SHP77 (cell line): ENCODE results near the gene TRPT1.
A peak's percentile ranks its signal among the peaks of the same experiment; 100 is the strongest.
"Not testable (repeated sequence)": the region's sequence is repeated elsewhere in the genome, so short reads cannot be mapped to it uniquely, and the experiment has no call there.

Source experiments
- DNase-seq, 2 experiments: peaks; one replicate each; lab custom pipeline; 2025; lab: John Stamatoyannopoulos, UW

Gene TRPT1

DNA sequence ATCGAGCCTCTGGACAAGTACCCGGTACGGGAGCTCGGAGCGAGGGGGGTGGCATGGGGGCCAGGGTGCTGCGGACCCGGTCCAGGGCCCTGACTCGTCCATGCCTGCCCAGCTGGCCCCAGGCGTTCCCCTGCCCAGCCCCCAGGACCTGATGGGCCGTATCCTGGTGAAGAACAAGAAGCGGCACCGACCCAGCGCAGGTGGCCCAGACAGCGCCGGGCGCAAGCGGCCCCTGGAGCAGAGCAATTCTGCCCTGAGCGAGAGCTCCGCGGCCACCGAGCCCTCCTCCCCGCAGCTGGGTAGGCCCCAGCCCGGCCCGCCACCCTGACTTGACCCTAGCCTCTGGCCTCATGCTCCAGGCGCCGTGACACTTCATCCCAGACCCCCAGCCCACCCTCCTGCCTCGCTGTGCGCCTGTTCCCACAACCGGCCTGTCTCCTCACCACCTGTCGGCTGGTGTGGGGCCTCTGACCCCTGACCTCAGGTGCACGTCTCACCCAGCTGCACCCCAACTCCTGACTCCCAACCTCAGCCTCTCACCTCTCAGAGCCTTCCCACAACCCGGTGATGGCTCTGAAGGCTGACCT lies 33.1 kb upstream of the TRPT1 start:
- DNase-seq = no peak

DNA sequence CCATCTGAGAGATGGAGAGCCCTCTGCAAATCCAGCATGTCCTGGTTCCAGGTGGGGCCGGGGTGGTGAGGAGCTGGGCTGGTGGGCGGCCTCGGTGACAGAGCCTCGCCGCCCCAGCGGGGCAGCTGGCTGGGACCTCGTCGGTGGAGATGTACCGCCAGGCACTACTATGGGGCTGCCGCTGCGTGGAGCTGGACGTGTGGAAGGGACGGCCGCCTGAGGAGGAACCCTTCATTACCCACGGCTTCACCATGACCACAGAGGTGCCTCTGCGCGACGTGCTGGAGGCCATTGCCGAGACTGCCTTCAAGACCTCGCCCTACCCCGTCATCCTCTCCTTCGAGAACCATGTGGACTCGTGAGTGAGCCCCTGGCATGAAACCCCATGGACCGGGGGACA lies 32.4 kb upstream of the TRPT1 start:
- no peak for DNase-seq

DNA sequence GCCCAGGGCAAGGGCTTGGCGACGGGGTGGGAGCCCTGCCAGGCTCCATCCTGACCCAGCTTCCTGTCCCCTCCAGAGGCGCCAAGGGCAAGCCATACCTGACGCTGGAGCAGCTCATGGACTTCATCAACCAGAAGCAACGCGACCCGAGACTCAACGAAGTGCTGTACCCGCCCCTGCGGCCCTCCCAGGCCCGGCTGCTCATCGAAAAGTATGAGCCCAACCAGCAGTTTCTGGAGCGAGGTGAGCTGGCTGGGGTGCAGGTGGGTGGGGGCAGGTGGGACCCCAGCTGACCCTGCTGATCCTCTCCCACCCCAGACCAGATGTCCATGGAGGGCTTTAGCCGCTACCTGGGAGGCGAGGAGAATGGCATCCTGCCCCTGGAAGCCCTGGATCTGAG lies 30.3 kb upstream of the TRPT1 start:
- DNase-seq = no peak

DNA sequence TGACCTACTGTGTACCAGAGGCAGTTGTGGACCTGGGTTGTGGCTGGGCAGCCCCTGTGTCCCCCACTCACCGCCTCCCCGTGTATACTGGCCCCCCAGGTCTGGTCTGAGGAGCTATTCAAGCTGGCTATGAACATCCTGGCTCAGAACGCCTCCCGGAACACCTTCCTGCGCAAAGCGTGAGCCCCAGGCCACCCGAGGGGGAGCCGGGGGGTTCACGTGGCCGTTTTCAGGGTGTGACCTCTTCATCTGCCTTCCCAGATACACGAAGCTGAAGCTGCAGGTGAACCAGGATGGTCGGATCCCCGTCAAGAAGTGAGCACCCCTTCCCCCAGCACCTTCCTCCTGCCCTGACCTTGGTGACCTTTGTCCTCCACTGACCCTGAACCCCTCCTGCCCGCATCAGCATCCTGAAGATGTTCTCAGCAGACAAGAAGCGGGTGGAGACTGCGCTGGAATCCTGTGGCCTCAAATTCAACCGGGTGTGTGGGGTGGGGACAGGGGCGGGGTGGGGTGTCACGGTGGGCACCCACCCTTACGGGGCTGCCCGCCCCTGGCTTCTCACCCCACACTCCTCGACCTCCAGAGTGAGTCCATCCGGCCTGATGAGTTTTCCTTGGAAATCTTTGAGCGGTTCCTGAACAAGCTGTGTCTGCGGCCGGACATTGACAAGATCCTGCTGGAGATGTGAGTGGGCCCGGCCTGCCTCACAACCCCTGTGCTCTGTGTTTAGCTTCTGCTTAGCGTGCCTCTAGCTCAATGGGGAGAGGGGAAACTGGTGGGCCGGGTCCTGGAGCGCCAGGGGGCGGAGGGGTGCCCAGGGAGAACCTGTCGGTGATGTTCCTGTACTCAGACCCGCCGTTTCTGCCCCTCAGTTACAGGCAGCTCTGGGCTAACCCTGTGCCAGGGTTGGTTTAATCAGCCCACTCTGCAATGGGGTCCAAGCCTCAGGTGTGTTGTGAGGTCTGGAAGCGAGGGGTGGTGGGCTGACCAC lies 29.4 kb upstream of the TRPT1 start:
- no peak for DNase-seq

DNA sequence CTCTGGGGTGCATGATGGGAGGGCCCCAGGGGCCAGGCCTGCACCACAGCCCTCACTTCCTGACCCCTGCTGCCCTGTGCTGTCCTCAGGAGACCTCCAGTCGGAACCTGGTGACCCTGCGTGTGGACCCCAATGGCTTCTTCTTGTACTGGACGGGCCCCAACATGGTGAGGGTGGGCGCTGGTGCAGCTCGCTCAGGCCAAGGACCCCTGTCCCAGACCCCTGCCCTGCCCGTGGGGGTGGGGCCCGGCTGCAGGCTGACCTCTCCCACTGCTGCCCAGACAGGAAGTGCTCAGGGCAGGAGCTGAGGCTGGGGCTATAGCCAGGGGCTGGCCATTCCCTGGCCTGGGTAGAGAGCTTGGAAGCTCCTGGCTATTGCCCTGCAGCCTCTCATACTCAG lies 28.3 kb upstream of the TRPT1 start:
- DNase-seq = no peak

DNA sequence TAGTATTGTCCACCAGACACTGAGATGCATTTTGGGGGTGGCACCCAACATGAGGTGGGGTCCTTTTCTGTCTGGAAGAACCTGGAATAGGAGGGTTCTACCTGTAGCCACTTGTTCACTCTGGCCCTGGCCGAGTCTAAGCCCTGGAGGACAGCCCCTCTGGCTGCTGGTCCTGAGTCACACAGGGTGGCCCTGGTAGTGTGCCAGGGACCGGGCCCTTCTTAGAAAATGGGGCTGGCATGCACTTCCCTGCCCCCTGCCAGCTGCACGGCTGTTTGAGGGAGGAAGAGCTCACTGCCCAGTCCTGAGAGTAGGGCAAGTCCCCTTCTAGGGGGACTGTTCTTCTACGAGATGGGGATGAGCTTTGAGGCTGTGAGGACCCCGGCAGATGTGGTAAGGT lies 27.5 kb upstream of the TRPT1 start:
- no peak for DNase-seq

DNA sequence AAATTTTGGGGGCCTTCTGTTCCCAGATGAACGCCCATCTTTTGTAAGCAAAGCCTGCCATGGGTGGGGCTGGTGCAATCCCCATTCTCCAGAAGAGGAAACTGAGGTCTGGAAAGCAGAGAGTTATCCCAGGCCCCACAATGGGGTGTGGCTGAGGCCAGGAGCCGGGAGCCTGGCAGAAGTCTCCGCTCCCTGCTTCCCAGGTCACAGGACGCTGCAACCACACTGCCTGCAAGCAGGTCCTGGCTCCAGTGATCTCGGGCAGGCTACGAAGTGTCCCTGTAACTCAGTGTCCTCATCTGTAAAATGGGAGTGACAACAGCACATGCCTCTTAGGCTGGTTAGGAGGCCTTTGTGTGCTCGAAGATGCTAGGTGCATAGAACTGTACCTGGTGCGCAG lies 27.1 kb upstream of the TRPT1 start:
- no peak for DNase-seq

DNA sequence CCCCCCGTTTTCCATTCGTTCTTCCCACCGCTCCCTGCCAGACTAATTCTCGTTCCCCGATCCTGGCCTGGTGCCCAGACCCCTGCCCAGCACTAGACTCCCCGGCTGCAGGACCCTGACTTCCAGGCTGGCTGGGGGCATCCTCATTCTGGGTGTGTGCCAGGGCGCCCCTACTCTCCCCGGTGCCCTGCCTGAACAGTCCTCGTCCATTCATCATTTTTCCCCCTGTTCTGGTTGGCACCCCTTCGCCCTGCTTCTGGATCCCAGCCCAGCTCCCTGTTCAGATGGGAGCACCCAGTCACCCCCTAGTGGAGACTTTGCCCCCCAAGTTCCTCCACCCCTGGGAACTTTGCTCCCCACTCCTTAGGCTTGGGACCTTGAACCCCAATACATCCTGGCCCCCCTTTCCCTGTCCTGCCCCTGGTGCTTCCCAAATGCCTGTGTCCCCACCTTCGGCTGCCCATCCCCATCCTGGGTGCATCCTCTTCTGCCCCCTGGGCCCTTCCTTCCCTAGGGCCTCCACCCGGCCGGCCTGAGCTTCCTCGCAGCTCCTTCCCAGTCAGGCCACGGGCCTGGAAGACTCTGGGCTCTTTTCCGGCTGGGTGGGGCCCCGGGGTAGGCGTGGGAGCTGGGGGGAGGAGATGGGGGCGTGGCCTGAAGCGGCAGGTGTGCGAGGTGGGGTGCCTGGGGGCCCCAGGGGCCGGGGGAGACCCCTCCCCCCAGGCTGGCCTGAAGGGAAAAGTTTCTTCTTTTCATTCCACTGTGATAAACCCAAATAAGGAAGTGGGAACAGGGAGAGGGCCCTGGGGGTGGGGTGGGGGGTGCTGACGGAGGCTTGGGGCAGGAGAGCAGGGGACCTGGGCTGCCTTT lies 26.3 kb upstream of the TRPT1 start:
- DNase-seq = no peak

DNA sequence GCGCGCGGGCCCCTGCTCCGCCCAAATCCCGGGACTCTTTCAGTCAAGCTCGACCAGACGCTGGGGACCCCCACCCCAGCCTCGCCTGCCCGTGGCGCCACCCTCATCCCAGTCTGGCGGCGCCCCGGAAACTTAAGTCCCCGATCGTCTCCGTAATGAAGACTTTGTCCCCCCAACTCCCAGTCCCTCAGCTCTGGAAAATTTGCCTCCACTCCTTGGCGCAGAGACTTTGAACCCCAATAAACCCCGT lies 25.7 kb upstream of the TRPT1 start:
- no peak for DNase-seq

DNA sequence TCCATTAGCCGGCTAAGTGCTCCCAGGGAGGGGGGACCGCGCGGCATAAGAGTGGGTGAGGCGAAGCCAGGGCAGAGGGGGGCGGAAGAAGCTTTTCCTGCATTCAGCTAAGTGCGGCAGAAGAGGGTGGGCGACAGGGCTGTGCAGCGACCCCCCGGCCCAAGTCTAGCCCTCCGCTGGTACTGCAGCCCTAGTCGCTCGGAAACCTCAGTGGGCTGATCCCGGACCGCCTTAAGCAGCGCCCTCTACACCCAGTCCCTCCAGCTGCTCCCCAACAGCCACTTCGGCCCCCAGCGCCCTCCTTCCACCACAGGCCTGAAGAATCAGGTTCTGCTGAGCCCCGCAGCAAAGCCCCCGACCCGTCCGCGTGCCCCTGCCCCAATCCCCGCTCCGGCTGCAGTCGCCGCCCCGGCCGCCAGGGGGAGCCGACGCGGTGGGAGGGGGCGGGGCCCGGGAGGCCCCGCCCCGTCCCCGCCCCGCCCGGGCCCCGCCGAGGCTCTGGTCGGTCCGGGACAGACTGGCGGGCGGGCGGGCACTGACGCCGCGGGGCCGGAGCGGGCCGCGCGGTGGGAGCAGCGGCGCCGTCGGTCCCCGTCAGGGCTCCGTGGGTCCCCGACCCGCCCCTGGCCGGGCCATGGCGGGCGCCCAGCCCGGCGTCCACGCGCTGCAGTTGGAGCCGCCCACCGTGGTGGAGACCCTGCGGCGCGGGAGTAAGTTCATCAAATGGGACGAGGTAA lies 25.2 kb upstream of the TRPT1 start, which contains the start of gene PLCB3:
PLCB3 (plus strand) TSS at position 515 of the 737 bp plus-strand sequence; CDS start at position 635, 120 bp downstream.
- DNase-seq = no peak

DNA sequence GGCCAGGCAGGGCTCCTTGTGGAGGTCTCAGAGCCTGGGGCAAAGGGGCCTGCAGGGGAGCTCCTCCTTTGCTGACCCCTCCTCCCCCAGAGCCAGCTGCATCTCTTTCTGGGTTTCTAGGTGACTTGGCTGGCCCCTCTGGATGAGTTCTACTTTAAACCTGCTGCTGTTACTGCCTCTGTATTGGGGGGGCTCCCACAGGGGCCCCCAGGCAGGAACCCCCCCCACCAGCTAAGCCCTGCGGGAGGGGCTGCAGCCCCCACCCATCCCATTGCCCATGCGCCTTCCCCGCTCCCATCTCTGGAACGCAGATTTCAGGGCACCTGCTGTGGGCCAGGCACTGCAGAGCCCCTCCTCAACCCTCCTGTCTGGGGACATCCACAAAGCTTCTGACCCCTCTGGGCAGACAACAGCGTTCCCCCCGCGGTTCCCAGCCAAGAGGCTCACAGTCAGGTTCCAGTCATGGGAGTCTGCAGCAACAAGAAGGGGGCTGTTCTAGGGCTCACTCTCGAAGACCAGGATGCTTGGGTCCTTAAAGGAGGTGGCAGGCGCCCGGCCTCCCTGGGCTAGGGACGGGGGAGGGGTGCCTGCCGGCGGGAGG lies 24.5 kb upstream of the TRPT1 start:
- DNase-seq = no peak

DNA sequence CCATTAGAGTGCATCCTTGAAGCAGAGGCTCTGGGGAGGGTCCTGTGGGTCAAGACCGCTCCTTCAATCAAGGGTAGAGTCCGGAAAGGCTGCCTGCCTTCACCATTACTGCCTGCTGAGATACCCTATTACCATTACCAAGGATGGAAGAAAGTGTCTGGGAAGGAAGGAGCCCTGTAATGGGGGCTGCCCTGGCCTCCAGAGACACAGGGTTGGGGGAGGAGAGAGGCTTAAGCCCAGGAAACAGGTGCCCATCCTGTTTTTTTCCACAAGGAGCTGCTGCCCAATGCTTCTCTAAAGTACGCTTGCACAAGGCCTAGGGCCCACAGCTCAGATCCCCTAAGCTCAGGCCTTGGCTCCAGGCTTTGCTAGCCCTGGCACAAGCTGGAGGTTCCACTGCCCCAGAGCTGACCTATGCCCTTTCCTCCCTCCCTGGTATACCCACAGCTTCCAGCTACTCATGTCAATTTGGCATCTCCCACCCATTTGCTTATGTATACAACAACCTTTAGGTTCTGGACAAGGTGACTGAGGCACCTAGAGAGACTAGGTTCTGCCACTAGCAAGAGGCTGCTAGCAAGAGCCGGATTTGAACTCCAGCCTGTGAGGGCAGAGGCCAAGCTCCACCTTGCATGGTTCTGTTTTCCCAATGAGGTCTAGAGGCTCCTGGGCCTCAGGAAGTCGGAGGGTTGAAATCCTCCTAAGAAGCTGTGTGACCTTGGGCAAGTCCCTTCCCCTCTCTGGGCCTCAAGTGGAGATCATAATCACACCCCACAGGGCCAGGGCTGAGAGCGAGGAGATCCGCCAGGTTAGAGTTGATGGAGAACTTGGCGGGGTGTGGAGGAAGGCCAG lies 23.8 kb upstream of the TRPT1 start:
- DNase-seq = no peak

DNA sequence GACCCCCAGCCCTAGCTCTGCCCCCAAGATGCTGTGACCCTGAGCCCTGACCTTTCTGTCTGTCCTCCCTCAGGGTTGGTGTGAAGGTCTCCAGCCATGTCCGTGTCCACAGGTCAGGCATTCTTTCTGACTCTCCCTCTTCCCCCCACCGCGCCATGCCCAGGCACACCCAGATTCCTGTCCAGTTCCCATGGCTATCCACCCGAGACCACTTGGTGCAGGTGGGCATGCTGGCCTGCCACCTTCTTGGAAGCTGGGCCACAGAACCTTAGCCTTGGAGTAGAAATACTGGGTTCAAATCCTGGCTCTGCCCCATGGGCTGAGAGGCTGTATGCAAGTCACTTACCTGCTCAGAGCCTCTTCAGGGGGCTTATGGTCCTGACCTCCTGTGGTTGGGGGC lies 23.1 kb upstream of the TRPT1 start:
- no peak for DNase-seq

DNA sequence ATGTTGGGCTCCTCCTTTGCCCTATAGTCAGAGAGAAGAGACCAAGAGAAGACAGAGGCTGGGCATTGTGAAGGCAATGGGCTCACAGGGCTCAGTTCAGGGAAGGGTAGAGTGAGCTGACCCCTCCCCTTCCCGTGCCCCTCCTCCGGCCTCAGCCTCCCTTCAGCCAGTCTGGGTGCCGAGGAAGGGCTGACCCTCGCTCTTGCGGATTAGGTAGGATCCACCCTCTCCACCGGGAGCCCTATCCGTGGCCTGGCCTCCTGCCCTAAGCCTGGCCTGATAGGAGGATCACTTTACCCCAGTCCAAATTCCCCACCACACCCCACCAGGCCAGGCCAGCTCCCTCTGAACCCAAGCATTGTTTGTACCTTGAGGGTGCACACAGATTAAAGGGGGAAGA lies 22.6 kb upstream of the TRPT1 start:
- DNase-seq = no peak

DNA sequence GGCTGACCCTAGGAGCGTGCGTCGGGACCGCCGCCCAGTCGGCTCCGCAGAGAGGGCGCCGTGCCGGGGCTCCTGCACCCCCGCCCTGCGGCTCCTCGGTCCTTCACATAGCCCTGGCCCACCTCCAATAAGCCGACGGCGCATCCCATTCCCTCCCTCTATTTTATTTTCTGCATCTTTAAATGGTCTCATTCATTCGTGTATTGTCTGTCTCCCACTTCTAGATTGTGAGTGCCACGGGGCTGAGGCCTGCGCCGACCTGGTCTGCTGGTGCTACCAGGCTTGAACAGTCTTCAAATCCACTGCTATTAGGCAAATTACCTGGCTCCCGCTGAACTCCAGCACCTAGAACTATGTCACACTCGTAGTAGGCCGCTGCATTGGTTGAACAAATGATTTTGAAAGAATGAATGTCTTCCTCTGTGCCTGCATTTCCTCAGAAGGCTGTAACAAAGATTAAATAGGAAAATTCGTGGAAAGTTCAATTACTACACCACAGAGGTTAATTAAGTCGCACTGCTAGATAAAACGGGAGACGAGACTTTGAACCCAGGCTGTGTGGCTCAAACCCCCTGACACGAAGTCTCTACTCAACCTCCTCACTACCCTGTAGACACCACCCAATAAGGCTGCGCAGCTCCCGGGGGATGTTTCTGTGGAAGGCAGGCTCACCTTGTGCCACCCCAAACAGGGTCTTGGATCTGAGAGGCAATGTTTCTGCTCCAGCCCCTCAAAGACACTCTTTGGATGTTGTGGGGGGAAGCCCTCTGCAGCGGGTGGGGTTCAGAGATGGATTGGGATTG lies 21.9 kb upstream of the TRPT1 start:
- DNase-seq = no peak

DNA sequence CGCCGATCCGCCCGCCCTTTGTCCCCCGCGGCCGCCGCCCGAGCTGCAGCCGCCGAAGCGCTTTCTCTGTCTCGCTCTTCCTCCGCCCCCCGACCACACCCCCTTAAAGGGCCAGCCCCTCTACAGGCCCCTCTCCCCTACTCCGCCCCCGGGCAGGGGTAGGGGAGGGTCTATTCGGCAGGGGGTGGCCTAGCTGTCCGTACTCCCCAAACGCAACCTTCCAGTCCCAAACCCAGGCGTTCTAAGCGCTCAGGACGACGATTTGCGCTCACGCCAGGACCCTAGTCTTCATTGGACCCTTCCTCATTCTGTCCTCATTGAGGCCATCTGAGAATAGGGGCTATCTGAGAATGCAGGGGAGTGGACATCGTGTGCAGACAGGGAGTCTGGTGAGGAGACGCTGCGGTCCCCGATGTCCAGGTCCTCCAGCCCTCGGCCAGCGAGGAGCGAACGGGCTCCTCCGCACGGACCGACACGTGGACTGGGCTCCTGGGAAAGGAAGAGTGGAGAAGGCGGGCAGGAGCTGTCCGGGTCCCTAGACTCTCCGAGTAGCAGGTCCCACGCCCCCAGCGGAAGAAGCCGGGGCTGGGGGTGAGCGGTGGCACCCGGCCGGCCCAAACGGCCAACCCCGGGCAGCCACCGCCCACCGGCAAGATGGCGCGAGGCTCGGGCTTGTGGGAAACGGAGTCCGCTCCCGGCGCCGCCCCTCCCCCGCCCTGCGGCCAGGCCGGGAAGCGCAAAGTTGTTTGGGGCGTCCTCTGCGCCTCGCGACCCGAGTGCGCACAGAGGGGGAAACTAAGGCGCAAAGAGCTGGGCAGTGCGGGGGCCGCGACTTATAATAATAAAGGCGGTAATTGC lies 21.1 kb upstream of the TRPT1 start, which contains the start of gene PPP1R14B:
PPP1R14B (minus strand) TSS at position 73 of the 858 bp plus-strand sequence. CDS start 270 bp downstream, outside the sequence.
- DNase-seq = peak; percentile 89 to 92

DNA sequence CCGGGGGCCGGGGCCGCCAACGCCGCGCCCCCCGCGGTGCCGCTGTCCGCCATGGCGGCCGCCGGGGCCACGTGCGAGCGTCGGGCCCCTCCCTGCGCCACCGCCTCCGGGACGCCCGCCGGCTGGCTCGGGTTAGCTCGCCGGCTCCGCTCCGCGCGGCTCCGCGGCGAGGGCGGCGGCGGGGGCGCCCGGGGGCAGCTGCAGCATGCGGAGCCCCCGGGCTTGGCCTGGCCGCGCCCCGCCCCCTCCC lies 20.6 kb upstream of the TRPT1 start:
- DNase-seq = not testable (repeated sequence)

DNA sequence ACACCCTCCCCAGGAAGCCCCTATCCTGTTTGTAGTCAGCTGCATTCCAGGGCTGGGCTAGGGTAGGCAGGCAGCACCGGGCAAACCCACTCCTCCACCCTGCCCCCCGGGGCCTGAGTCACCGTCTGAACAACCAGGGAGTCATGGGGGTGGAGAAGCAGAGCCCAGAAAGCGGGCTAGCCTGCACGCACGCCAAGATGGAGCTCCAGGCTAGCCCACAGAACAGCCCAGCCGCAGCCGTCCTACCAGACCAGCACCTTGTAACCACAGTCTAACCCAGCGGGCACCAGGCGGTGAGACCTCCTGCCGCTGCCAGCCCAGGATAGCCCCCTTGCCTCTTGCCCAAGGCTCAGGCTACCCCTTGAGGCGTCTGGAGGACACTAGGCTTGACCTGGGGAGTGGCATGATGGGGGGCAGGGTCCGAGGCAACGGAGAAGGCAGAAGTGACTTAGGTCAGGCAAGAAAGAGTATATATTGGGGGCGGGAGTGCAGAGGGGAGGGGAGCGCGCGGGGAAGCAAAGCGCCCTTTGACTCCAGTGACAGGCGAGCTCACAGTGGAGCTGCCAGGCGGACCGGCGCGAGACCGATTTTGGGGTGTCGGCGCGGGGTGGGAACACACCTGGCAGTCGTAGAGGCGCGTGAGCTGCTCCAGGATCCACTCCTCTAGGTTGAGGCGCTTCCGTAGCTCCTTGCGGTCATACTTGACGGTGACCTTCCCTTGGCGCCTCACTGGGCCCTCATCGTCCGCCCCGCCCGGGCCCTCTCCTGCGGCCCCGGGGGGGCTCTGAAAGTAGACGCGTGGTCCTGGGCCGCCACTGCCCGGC lies 20.0 kb upstream of the TRPT1 start:
- peak in 1 of 2 experiments; percentile 51 for DNase-seq
